Skin epidermis (tissue), 12 donors: Measurements from ENCODE around the gene TMEM242.
A peak's percentile ranks its signal among the peaks of the same experiment; 100 is the strongest.

Experiments
- H3K27ac ChIP-seq, 21 experiments: fragments of 200-600 bp; sonication (generic) in 11 of 21; one replicate each; pipeline ENCODE4 v1.5.0; 2020; ENCODE audit warnings: mild to moderate bottlenecking in 3 of 21, inconsistent platforms in 2 of 21, moderate library complexity in 2 of 21
- H3K4me3 ChIP-seq, 7 experiments: fragments of 200-600 bp; sonication (generic) in 2 of 7; one replicate each; pipeline ENCODE4 v1.5.0; 2020; ENCODE audit warnings: inconsistent platforms in 2 of 7, mild to moderate bottlenecking in 2 of 7, moderate library complexity in 1 of 7

TMEM242 gene

DNA sequence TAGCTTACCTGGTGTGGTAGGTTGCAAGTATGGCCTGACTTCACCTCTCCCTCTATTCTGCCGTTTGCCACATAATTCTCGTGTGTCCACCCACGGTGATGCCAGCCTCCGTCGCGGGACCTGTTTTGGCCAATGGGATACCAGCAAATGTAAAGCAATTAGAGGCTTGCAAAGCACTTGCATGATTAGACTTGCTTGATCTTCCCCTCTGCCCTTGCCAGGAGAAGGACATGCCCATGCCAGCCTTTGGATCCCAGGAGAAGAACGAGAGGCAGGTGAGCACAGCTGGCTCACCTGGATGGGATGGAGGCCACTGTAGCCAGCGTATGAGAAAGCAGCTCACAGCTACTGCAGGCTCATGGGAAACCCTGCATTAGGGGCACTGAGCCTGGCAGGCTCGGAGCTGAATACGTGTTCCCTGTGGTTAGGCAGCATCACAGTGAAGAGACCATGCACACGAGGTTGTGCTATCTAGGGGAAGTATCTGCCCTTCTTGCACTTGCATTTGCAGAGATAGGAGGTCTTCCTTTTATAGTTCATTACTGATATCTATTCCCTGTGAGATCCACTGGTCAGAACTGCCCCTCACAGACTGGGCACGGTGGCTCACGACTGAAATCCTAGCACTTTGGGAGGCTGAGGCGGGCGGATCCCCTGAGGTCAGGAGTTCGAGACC is 62.4 kb downstream of the TMEM242 start:
- Histone ChIP-seq H3K27ac (peak overlapping the region in 2 of 21 experiments; percentile 36 to 58), H3K4me3 (no peak overlapping the region)

DNA sequence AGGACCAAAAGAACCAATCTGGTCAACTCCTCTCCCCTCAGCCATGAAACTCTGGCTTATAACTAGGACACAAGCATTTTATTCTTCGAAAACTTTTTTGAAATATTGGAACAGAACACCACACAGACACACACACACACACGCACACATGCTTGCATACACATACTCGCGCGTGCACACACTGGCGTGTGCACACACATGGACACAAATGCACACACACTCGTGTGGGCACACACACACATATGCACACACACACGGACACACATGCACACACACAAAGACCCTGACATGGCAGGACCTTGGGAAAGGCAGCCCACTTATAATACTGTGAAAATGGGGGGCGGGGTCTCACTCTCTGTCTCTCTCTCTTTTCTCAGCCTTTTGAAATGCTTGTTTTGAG is 63.9 kb downstream of the TMEM242 start:
- Histone ChIP-seq H3K27ac (no peak overlapping the region), H3K4me3 (no peak overlapping the region)

DNA sequence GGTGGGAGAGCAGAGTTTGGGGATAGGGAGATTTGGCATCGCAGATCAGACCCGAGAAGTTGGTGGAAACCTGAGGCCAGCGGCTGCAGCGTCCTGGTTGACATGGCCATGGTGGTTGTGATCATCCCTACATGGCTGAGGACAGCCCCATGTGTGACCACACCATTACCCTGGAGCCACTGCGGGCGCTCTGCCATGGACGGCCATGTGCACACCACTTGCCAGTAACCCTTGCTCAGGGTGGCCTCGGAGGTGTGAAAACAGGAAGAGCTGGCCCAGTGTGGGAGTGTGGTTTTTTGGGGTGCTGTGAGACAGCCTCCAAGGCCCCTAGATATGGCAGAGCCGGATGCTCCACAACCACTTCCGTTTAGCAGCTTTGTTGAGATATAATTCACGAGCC is 64.4 kb downstream of the TMEM242 start:
- H3K27ac ChIP-seq, result peak overlapping the region in 1 of 21 experiments; percentile 7
- H3K4me3 ChIP-seq, result no peak overlapping the region

DNA sequence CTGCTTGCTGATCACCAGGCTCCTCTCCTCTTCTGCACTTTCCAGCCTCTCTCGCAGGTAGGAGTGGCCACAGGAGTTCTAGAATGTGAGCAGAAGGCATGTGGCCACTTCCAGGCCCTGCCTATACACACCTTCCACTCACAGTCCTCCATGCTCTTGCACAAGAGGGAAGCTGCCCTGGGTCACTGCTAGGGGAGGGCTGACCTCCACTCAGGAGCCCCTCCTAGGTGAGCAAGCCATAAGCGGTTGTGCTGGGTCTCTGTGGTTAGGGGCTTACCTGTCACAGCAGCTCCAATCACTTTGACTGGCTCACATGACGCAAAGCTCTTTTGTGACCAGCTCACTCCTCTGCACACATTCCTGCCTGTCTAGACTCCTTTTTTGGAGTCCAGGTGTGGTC is 68.2 kb downstream of the TMEM242 start:
- no peak overlapping the region for H3K4me3 ChIP-seq
- H3K27ac ChIP-seq, result no peak overlapping the region

DNA sequence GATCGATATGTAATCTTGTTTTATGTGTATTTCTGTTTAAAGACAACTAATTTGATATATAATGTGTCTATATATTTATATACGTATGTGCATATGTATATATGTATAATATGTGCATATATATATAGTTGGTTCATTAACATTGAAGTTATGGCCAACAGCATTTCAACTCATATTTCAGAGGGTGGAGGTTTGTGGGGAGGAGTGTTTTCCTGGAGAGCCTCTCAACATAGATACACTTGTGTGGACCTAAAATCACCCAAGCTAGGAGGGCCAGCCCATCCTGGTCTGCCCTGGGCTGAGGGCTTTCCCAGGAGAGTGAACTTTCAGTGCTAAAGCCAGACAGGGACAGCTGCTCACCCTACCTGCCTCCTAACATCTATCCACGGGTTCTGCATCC is 68.8 kb downstream of the TMEM242 start:
- Histone ChIP-seq H3K4me3 (no peak overlapping the region), H3K27ac (no peak overlapping the region)

DNA sequence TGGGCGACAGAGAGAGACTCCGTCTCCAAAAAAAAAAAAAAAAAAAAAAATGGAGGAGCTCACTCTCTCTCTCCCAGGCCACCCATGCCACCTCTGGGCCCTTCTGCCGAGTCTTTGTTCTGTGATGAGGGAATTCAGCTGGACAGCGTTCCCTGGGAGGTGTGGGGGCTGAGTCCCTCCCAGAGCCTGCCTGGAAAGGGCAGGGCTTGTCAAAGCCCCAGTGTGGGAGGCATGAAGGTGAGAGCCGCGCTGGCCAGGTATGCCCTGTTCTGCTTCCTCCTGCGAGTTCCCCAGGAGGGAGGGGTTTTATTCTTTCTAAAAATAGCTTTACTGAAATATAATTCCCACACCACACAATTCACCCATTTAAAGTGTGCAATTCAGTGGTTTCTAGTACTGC is 69.6 kb downstream of the TMEM242 start:
- Histone ChIP-seq H3K4me3 (no peak overlapping the region), H3K27ac (no peak overlapping the region)

DNA sequence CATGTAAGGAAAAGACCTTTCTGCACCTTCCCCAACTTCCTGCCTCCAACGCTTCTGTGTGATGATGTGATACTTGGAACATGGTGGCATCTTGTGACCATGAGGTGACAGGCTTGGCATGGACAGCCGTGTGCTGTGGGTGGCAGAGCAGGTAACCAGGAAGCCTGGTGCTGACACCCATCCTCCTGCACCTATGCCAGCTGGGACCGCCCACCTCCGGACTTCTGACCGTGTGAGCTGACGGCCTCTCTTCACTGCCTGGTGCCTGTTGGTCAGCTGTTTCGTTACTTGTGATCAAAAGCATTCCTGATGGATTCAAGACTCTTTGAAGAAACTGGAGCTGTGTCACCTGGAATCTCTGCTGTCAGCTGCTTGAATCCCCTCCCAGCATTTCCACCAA is 70.3 kb downstream of the TMEM242 start:
- H3K27ac ChIP-seq, result no peak overlapping the region
- H3K4me3 ChIP-seq, result no peak overlapping the region

DNA sequence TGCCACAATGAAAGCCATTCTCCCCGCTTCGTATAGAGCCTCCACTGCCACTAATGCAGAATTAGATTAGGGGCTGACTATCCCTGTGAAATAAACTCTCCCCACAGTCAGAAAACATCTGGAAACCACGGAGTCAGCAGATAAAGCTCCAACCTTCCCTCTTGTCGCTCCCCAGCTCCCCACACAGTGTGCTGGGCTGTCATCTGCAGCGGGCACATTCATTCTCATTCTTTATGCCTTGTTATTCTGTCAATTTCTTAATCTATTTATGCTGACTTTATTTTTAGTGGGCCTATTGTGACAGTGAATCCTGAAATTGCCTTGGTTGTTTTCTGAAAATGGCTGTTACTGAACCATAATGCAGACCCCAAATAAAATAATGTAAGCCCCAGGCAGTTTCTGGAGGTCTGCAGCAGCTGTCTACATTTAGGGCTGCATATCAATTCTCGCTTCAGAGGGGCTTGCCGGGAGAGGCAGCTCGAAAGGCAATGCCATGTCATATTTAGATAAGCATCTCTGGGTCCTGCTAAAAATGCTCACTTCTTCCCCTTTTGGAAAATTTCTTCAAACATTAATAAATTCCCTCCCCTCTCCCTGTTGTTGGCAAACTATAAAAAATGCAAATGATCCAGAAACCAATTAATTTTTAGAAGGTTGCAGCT is 71.6 kb downstream of the TMEM242 start:
- Histone ChIP-seq H3K27ac (no peak overlapping the region), H3K4me3 (no peak overlapping the region)

DNA sequence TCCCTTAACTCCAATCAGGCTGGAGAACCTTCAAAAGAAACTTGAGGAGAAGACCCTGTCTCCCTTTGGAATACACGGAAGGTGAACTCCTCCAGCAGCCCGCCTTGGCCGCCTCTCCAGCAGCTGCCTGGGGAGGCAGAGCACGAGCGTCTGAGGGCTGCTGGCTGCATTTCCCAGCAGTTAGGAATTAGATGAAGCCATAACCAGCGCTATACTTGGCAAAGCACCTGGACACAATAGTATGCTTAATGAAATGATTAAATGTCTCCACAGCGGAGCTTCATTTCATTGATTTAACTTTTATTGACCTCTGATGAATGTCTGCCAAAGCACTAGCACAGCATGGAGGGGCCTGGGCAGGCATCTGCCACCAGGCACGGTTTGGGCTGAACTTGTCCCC is 73.5 kb downstream of the TMEM242 start:
- Histone ChIP-seq H3K27ac (no peak overlapping the region), H3K4me3 (no peak overlapping the region)

DNA sequence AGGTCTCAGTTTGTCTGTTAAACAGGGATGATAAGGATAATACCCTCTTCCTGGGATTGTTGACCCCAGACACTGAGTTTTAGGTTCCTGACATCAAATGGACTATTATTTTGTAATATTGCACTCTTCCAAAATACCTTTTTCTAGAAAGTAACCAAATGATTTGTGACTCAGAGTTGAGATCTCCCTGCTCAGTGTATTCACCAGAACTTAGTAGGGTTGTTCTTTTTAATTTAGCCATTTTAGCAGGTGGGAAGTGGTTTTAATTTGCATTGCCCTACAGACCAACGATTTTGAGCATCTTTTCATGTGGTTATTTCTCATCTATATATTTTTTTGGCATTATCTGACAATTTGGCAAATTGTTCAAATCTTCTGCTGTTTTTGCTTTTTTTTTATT is 75.1 kb downstream of the TMEM242 start:
- no peak overlapping the region for H3K4me3 ChIP-seq
- H3K27ac ChIP-seq, result no peak overlapping the region

DNA sequence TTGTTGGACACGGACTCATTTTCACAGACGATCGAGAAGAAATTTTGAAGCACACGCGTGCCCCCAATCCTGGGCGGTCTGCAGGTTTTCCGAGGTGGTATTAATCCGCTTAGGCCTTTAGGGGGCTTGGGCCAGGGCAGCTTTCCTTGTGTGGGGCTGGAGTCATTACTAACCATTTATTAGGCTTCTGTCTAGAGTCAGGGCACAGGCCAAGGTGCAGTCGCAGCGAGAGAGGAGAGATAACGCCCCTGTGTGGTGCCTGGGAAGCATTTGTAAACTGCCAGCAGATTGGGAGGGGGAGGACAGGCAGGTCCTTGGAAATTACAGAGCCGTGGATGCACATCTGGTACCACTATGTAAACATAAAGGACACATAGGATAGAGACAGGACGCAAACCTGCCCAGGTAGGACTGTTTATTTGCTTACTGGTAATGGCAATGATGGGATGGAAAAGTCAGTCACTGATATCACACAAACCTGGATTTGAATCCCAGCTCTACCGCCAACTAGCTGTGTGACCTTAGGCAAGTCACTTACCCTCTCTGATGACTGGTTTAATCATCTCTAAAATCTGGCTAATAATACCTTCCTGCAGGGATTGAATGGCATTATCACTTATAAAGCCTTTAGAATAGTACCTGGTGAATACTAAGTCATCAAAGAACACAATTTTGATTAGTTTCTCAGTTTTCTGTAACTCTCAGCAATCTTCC is 76.4 kb downstream of the TMEM242 start:
- Histone ChIP-seq H3K27ac (peak overlapping the region in 4 of 21 experiments; percentile 32 to 91 (median 68)), H3K4me3 (no peak overlapping the region)

DNA sequence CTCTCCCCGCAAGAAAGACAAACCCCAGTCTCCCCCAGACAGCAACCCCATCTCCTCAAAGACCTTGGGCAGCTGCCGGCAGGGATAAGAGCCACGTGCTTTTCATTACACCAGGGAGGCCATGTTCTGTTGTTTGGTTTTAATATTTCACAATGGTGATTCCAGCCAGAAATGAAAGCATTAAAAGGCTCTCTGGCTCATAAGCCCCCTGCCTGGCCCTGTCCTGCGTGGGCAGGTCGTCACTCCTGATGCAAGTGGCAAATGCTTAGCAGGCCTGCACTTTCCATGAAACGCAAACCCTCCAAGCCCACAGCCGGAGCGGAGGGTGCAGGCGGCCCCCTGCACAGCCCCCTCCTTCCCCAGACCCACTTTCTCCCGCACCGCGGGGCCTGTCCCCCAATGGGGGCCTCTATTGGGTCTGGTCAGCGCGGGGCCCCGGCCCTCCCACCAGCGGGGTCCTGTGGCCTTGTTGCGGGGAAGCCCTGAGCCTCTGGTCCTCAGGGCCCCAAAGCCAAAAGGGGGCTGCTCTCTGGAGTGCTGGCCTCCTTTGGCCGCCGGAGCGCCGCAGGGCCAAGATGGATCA is 77.2 kb downstream of the TMEM242 start:
- no peak overlapping the region for H3K4me3 ChIP-seq
- H3K27ac ChIP-seq, result peak overlapping the region in 6 of 21 experiments; percentile 2 to 91 (median 55)

DNA sequence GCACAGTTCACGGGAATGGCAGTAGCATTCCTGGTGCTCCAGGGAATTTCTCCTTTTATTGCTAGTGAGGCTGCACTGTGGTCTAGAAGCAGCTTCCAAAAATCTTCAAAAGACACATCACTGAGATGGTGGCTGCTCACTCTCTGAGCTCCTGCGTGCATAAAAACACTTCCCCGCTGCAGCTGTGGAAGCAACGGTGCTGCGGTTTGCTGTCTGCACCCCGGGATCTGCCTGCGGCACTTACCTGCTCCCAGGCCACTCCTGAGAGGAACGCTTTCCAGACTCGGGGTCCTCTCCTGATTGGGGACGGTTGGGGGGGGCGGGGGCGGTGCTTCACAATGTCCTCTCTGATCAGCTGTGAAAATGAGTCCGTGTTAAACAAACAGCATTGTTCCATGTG is 77.9 kb downstream of the TMEM242 start:
- Histone ChIP-seq H3K27ac (peak overlapping the region in 7 of 21 experiments; percentile 2 to 91 (median 20)), H3K4me3 (no peak overlapping the region)

DNA sequence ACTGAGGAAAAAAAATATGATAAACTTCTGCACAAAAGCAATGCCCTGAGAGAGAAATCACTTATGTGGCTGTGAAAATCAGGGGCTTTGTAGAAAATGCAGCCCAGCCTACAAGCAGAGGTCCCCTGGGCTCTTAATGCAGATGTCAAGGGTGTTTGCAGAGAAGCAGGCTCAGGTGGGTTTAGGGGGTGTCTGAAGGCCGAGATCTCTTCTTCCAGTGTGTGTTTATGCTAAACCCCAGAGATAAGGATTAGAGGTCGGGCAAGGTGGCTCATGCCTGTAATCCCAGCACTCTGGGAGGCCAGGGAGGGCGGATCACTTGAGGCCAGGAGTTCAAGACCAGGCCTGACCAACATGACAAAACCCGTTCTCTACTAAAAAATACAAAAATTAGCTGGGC is 78.5 kb downstream of the TMEM242 start:
- peak overlapping the region in 5 of 21 experiments; percentile 20 to 91 (median 47) for H3K27ac ChIP-seq

DNA sequence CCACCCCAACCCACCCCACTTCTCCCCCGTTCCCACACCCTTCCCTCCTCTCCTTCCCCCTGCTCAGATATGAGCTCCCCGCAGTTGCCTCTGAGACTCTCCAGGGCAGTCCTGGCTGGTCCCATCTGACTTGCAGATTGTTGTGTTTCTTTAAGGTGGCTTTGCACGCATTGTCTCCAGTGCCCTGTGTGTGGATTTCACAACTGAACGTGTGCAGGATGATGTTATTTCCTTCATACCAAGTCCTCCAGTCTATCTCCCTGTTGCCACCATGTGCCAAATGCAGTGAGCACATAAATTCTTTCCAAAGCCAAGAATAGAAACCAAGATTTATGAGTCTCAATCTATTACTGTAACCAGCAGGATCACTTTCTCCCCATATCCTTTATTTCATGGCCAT is 79.1 kb downstream of the TMEM242 start:
- Histone ChIP-seq H3K27ac (peak overlapping the region in 8 of 21 experiments; percentile 1 to 91 (median 54)), H3K4me3 (no peak overlapping the region)

More for the DNA sequence above, 78.5 kb downstream of the TMEM242 start:
- no peak overlapping the region for H3K4me3 ChIP-seq

DNA sequence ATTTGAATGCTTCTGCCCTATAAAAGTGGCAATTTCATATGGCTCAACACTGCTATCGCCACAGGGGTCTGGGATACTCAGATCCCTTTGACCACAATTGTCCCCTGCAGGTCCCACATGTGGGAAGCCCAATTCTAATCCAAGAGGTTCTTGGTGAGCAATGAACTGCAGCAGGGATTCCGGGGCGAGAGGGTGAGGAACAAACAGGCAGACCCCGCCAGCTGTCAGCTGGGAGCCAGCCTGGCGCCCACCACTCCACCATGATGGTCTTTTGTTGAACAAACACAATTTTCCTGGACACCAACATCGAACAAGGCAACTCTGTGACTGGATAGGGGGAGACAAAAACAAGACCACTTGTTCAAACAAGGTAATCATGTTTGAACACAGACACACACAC is 80.5 kb downstream of the TMEM242 start:
- Histone ChIP-seq H3K27ac (peak overlapping the region in 6 of 21 experiments; percentile 29 to 85 (median 76)), H3K4me3 (no peak overlapping the region)

DNA sequence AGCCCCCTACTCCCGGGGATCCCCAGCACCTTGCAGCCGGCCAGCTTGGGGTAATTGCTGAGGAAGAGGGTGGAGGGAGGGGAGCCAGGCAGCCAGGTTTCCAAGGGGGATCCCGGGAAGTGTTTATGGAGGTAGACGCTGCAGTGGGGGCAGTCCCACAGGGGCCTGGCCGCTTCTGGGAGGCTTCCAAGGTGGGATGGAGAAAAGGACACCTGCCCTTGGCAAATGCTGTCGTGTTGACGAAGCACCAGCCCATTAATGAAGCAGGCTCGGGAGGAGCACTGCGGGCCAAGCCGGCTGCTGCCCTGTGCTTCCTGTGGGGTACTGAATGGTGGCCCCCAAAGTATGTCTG is 82.4 kb downstream of the TMEM242 start:
- Histone ChIP-seq H3K27ac (peak overlapping the region in 15 of 21 experiments; percentile 10 to 85 (median 69)), H3K4me3 (peak overlapping the region in 2 of 7 experiments; percentile 7 to 18)

DNA sequence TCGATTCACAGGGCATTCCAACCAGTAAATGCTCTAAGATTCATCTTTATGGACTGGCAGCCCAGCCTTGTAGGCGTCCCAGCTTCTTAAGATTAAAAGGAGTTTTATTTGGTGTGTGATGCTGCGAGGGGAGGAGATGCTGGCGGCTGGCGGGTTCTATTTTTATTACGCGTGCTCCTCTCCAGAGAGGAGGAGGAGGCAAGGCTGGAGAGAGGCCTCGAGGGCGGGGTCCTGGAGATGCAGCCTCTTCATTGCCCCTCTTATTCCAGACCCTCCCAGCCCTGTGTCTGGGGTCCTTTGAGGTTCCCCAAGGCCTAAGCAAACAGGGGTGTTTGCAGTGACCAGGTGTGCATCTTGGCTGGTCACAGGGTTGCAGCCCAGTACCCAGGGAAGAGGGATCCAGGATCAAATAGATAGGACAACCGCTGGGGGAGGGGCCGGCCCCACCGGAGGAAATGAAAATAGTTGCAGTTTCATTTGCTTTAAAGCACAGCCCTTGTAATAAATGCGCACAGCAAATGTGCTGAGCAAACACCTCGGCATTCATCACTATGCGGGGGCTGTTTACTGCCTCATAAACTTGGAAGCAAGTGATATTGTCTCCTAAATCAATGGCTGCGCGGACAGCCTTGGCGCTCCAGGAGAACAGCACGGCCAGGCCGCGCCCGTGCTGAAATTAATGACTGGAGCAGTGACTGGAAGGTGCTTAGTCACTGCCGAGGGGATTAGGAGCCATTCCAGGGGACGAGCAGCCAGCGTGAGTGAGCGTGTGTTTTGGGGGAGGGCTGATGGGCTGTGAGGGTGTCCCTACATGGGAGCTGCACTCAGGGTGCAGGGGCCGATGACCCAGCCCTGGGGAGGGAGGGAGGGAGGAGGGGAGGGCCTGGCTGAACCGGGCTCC is 83.0 kb downstream of the TMEM242 start:
- Histone ChIP-seq H3K27ac (peak overlapping the region in 16 of 21 experiments; percentile 7 to 85 (median 67)), H3K4me3 (peak overlapping the region in 3 of 7 experiments; percentile 7 to 18 (median 14))

DNA sequence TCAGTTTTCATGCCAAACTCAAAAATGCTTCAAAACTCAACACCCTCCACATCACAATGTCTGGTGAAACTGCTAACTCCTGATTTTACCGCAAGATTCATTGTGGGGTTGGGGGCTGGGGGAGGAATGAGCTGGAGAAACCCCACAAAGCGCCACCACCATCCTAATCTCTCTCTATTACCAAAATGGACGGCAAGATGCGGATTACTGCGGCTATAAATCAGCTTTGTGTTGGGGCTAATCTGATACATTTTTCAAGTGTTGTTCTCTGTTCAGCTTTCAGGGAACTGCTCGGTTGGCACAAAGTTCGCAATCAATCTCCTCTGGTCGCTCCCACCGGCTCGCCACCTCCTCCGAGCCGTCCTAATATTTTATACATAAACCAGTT is 83.7 kb downstream of the TMEM242 start:
- Histone ChIP-seq H3K27ac (peak overlapping the region in 13 of 21 experiments; percentile 1 to 85 (median 64)), H3K4me3 (peak overlapping the region in 2 of 7 experiments; percentile 14 to 18)
